ENCODE results near the gene LINC01488. TPM values are rescaled to one million over a fixed set of nuclear protein-coding genes. Genes with fewer than 3 reads are reported as not detected.

LINC01488 gene
- total and polyA plus RNA-seq, 2 of the 13 experiments (the other 11 are each of a cell fraction or from before 2014, with no cell fraction given), result 0.26 to 0.58 TPM

DNA sequence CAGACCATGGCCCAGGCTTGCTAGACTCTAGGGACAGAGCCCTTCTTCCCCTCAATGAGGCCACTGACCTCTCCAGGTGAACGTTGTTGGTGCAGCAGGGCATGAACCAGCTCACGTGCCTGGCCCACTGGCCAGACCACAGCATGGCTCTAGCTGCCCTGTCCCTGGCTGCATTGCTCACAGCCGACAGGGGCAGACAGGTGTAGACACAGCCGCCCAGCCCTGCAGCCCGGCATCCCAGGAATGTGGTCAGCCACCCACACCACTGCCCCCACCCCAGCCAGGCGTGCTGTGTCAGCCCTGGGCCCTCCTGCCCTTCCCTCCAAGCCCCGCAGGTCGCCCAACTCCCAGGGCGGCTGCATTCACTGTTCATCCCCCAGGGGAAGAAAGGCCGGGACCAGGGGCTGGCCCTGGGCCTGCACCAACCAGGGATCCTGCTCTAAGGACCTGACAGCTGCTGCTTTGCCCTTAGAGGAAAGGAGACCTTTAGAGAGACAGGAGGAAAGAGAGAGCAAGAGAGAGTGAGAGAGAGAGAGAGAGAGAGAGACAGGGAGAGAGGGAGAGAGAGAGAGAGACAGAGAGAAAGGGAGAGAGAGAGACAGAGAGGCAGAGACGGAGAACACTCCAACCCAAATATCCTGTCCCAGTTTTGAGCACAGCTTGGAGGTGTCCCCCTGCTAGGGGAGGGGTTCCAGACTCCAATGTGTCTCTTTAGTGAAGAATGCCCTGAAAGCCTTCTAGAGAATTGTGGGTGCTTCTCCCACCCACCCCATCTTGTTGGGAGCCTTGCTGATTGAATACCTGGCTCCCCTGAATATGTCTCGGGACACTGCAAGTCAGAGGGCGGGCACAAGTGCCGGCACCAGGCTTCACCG lies 44.2 kb upstream of the LINC01488 start (continued):
- TF ChIP-seq FOXP4 (CRISPR knock-in tag; IDR thresholded peaks at IDR 0.05), result peak; percentile 59; the same call in 1 of the 2 replicates
- TF ChIP-seq ZBTB26 (CRISPR knock-in tag; IDR thresholded peaks at IDR 0.05; ENCODE audit: borderline replicate concordance), result no peak
- no peak for TF ChIP-seq ZNF780A (CRISPR knock-in tag; IDR thresholded peaks at IDR 0.05)
- no peak for TF ChIP-seq SOX6 (IDR thresholded peaks at IDR 0.05)
- TF ChIP-seq SOX6 (CRISPR knock-in tag; IDR thresholded peaks at IDR 0.05), result peak; percentile 76
- TF ChIP-seq HMG20A (CRISPR knock-in tag; IDR thresholded peaks at IDR 0.05; ENCODE audit: borderline replicate concordance), result peak; percentile 15; the same call in 1 of the 2 replicates
- TF ChIP-seq SMAD9 (CRISPR knock-in tag; IDR thresholded peaks at IDR 0.05), result peak; percentile 38; the same call in 1 of the 2 replicates
- peak; percentile 97 for TF ChIP-seq ZNF292 (CRISPR knock-in tag; IDR thresholded peaks at IDR 0.05; ENCODE audit: borderline replicate concordance, low read depth)
- peak; percentile 82; the same call in 1 of the 2 replicates for TF ChIP-seq MYC (CRISPR knock-in tag; IDR thresholded peaks at IDR 0.05; ENCODE audit: borderline replicate concordance)
- peak; percentile 36; the same call in 1 of the 2 replicates for TF ChIP-seq MEIS2 (CRISPR knock-in tag; IDR thresholded peaks at IDR 0.05)
- TF ChIP-seq HMGXB4 (CRISPR knock-in tag; IDR thresholded peaks at IDR 0.05; ENCODE audit: borderline replicate concordance in 1 of 2, low read depth in 1 of 2), result 0 out of 4 replicates have a peak, but pooled peaks of 1 of the 2 experiments have one; percentile 18
- TF ChIP-seq ZMYM3 (CRISPR knock-in tag; IDR thresholded peaks at IDR 0.05), result peak; percentile 88
- TF ChIP-seq SNAI1 (CRISPR knock-in tag; IDR thresholded peaks at IDR 0.05; ENCODE audit: borderline replicate concordance), result no peak
- TF ChIP-seq SRF (IDR thresholded peaks at IDR 0.05; ENCODE audit: low read depth, low read length), result no peak
- peak; percentile 66 for TF ChIP-seq ZEB1 (IDR thresholded peaks at IDR 0.05; ENCODE audit: insufficient replicate concordance, low read depth)
- peak; percentile 80; the same call in 1 of the 2 replicates for TF ChIP-seq RXRA (CRISPR knock-in tag; IDR thresholded peaks at IDR 0.05)
- TF ChIP-seq CEBPG (CRISPR knock-in tag; IDR thresholded peaks at IDR 0.05), result peak; percentile 26; the same call in 1 of the 2 replicates
- TF ChIP-seq TBX2 (CRISPR knock-in tag; IDR thresholded peaks at IDR 0.05; ENCODE audit: borderline replicate concordance), result peak; percentile 83
- TF ChIP-seq, protein P1, sequence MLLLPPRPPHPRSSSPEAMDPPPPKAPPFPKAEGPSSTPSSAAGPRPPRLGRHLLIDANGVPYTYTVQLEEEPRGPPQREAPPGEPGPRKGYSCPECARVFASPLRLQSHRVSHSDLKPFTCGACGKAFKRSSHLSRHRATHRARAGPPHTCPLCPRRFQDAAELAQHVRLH (CRISPR knock-in tag; IDR thresholded peaks at IDR 0.05; ENCODE audit: borderline replicate concordance, low read depth), result peak; percentile 39; the same call in 1 of the 2 replicates
- TF ChIP-seq ZNF124 (CRISPR knock-in tag; IDR thresholded peaks at IDR 0.05), result peak; percentile 33; the same call in 1 of the 2 replicates
- TF ChIP-seq JUND (CRISPR knock-in tag; IDR thresholded peaks at IDR 0.05), result peak; percentile 35; the same call in 1 of the 2 replicates
- TF ChIP-seq SRSF4 (IDR thresholded peaks at IDR 0.05; ENCODE audit: low read depth, low read length, poor library complexity, severe bottlenecking), result no peak
